GM12878 (cell line): ENCODE measurements around the gene OSCP1.

Experiments
- CTCF ChIP-seq, 3 experiments: IDR thresholded peaks in 2 of 3; conservative IDR thresholded peaks in 1 of 3; 2 replicates each; pipeline ENCODE4 v1.5.1; 2011; ENCODE audit warnings: low read depth in 3 of 3, low read length in 3 of 3, mild to moderate bottlenecking in 3 of 3, control low read depth in 2 of 3, moderate library complexity in 2 of 3, inconsistent platforms in 1 of 3, mixed read lengths in 1 of 3; ENCODE audit not compliant: control insufficient read depth in 2 of 3, insufficient read depth in 1 of 3; ENCODE audit errors: extremely low read depth in 1 of 3
- EP300 ChIP-seq, 2 experiments: fragments of 150-350 bp in 1 of 2; IDR thresholded peaks; 2 replicates each; pipeline ENCODE4 v1.6.1; 2011 to 2012; ENCODE audit warnings: low read depth in 2 of 2, low read length in 2 of 2, borderline replicate concordance in 1 of 2, improper control_type of control experiment in 1 of 2, inconsistent platforms in 1 of 2; ENCODE audit not compliant: control insufficient read depth in 1 of 2
- ESRRA ChIP-seq: IDR thresholded peaks from 2 replicates; pipeline ENCODE4 v1.6.1; 2012; ENCODE audit warnings: mild to moderate bottlenecking, low read length, improper control_type of control experiment
- IRF4 ChIP-seq: IDR thresholded peaks from 2 replicates; pipeline ENCODE4 v1.6.1; 2011; ENCODE audit warnings: low read depth, low read length
- RAD21 ChIP-seq: IDR thresholded peaks from 2 replicates; pipeline ENCODE4 v1.6.1; 2011; ENCODE audit warnings: mild to moderate bottlenecking, low read depth, low read length, moderate library complexity; ENCODE audit not compliant: insufficient read depth
- REST ChIP-seq: IDR thresholded peaks from 2 replicates; pipeline ENCODE4 v1.6.1; 2012; ENCODE audit warnings: mild to moderate bottlenecking, low read depth, low read length

GRCh38 chr1:36393686-36394085, 56.6 kb downstream of the OSCP1 start:
- TF ChIP-seq CTCF (IDR thresholded peaks at IDR 0.05 in 2 of 3, conservative IDR thresholded peaks at IDR 0.05 in 1 of 3; ENCODE audit: control insufficient read depth in 2 of 3, extremely low read depth in 1 of 3, insufficient read depth in 1 of 3, low read depth in 3 of 3, low read length in 3 of 3): no peak
- no peak for TF ChIP-seq IRF4
- no peak for TF ChIP-seq RAD21
- no peak for TF ChIP-seq EP300 (IDR thresholded peaks at IDR 0.05; ENCODE audit: borderline replicate concordance in 1 of 2, control insufficient read depth in 1 of 2, low read depth in 2 of 2, low read length in 2 of 2)
- no peak for TF ChIP-seq ESRRA
- TF ChIP-seq REST: no peak
